ENCODE results near the gene CTCF. TPM values are rescaled to one million over a fixed set of nuclear protein-coding genes. Genes with fewer than 3 reads are reported as not detected.

Gene CTCF
- total and polyA plus RNA-seq, 2 experiments from 2014 or later, result 64.5 to 72.3 TPM

DNA sequence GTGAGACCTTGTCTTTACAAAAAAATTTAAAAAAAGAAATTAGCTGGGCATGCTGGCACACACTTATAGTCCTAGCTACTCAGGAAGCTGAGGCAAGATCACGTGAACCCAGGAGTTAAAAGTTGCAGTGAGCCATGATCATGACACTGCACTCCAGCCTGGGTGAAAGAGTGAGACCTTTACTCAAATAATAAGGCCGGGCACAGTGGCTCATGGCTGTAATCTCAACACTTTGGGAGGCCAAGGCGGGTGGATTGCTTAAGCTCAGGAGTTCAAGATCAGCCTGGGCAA lies 45.2 kb upstream of the CTCF start:
- Histone ChIP-seq H3K4me1 (ENCODE audit: insufficient read depth) (no peaks in the 10 kb centered on the region), H4K20me1 (replicated peaks; ENCODE audit: insufficient read depth) (no peaks in the 10 kb centered on the region), H3K4me3 (no peak overlapping the region), H3F3A (replicated peaks; ENCODE audit: low read depth) (no peaks in the 10 kb centered on the region), H2AFZ (no peak overlapping the region), H3K4me2 (no peak overlapping the region), H3K27me3 (ENCODE audit: insufficient read depth) (peaks cover 22% of the 10 kb centered on the region; the same call in 1 of the 2 replicates), H3K27ac (ENCODE audit: low read depth) (no peak overlapping the region), H3K36me3 (ENCODE audit: insufficient read depth) (no peaks in the 10 kb centered on the region), H3K79me2 (replicated peaks; ENCODE audit: insufficient read depth) (no peaks in the 10 kb centered on the region), H3K9me2 (ENCODE audit: insufficient read depth) (no peaks in the 10 kb centered on the region)
- H3K27ac Mint-ChIP-seq, result no peak overlapping the region
- DNase-seq (ENCODE audit: low spot score) (no peak), ATAC-seq (no peak)
- peaks cover 40% of the 10 kb centered on the region for H3K27me3 Mint-ChIP-seq (ENCODE audit: insufficient read depth, low read depth, poor library complexity)
- H3K4me3 Mint-ChIP-seq, result no peak overlapping the region
- H3K4me1 Mint-ChIP-seq, result no peaks in the 10 kb centered on the region; the same call in 2 of the 3 replicates
- H3K9me3 Mint-ChIP-seq, result no peaks in the 10 kb centered on the region; the same call in 2 of the 3 replicates
- H3K36me3 Mint-ChIP-seq (ENCODE audit: low read depth), result no peaks in the 10 kb centered on the region
- TF ChIP-seq ZNF331 (CRISPR knock-in tag; IDR thresholded peaks at IDR 0.05; ENCODE audit: low read depth) (no peak), ZNF114 (CRISPR knock-in tag; IDR thresholded peaks at IDR 0.05) (no peak)

DNA sequence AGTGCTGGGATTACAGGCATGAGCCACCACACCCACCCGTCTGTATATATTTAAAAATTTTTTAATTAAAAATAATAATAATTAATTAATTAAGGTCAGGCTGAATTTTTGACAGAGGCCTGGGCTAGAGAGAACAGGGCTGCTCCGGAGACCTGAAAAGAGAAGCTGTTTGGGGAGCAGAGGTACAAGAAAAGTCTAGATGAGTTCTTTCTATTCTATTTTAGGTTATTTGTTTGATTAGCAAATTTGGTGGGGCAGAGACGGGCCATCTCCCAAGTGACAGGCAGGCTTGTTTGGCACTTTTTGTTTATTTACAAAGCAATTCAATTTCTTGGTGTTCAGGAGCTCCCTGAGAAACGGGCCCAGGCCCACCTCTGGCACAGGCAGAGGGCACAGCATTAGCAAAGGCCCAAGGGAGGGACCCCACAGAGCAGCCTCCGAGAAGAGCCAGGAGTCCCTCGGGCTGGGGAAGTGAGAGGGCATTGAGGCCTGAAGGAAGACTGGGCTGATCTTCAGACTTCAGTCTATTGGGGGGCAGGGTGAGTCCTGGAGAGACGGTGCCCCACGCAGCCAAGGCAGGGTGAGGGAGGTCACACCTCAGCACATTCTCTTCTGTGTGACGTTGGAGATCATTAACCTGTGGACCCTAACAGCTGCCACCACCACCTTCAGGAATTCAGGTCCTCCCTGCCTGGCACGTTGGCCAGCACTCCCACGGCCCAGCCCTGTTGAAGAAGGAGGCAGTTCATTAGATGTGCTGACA lies 44.5 kb upstream of the CTCF start:
- no peaks in the 10 kb centered on the region; the same call in 2 of the 3 replicates for H3K9me3 Mint-ChIP-seq
- no peak overlapping the region for H3K4me2 ChIP-seq
- H3K4me3 Mint-ChIP-seq, result no peak overlapping the region
- DNase-seq (ENCODE audit: low spot score) (no peak), ATAC-seq (no peak)
- H2AFZ ChIP-seq, result no peak overlapping the region
- TF ChIP-seq, protein P1, sequence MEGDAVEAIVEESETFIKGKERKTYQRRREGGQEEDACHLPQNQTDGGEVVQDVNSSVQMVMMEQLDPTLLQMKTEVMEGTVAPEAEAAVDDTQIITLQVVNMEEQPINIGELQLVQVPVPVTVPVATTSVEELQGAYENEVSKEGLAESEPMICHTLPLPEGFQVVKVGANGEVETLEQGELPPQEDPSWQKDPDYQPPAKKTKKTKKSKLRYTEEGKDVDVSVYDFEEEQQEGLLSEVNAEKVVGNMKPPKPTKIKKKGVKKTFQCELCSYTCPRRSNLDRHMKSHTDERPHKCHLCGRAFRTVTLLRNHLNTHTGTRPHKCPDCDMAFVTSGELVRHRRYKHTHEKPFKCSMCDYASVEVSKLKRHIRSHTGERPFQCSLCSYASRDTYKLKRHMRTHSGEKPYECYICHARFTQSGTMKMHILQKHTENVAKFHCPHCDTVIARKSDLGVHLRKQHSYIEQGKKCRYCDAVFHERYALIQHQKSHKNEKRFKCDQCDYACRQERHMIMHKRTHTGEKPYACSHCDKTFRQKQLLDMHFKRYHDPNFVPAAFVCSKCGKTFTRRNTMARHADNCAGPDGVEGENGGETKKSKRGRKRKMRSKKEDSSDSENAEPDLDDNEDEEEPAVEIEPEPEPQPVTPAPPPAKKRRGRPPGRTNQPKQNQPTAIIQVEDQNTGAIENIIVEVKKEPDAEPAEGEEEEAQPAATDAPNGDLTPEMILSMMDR (conservative IDR thresholded peaks at IDR 0.05; ENCODE audit: low read depth in 2 of 2), result no peak
- TF ChIP-seq, protein P2, sequence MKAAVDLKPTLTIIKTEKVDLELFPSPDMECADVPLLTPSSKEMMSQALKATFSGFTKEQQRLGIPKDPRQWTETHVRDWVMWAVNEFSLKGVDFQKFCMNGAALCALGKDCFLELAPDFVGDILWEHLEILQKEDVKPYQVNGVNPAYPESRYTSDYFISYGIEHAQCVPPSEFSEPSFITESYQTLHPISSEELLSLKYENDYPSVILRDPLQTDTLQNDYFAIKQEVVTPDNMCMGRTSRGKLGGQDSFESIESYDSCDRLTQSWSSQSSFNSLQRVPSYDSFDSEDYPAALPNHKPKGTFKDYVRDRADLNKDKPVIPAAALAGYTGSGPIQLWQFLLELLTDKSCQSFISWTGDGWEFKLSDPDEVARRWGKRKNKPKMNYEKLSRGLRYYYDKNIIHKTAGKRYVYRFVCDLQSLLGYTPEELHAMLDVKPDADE (IDR thresholded peaks at IDR 0.05), result no peak
- TF ChIP-seq JUNB (IDR thresholded peaks at IDR 0.05; ENCODE audit: unreplicated experiment) (no peak), EZH2 (IDR thresholded peaks at IDR 0.05; ENCODE audit: low read depth, unreplicated experiment) (no peak), EZH2phosphoT487 (IDR thresholded peaks at IDR 0.05; ENCODE audit: unreplicated experiment) (no peak), CREB1 (CRISPR knock-in tag; IDR thresholded peaks at IDR 0.05; ENCODE audit: low read depth) (no peak), STAT1 (IDR thresholded peaks at IDR 0.05; ENCODE audit: unreplicated experiment) (no peak), ZNF114 (CRISPR knock-in tag; IDR thresholded peaks at IDR 0.05) (no peak), ZNF331 (CRISPR knock-in tag; IDR thresholded peaks at IDR 0.05; ENCODE audit: low read depth) (no peak)
- TF ChIP-seq, protein P3, sequence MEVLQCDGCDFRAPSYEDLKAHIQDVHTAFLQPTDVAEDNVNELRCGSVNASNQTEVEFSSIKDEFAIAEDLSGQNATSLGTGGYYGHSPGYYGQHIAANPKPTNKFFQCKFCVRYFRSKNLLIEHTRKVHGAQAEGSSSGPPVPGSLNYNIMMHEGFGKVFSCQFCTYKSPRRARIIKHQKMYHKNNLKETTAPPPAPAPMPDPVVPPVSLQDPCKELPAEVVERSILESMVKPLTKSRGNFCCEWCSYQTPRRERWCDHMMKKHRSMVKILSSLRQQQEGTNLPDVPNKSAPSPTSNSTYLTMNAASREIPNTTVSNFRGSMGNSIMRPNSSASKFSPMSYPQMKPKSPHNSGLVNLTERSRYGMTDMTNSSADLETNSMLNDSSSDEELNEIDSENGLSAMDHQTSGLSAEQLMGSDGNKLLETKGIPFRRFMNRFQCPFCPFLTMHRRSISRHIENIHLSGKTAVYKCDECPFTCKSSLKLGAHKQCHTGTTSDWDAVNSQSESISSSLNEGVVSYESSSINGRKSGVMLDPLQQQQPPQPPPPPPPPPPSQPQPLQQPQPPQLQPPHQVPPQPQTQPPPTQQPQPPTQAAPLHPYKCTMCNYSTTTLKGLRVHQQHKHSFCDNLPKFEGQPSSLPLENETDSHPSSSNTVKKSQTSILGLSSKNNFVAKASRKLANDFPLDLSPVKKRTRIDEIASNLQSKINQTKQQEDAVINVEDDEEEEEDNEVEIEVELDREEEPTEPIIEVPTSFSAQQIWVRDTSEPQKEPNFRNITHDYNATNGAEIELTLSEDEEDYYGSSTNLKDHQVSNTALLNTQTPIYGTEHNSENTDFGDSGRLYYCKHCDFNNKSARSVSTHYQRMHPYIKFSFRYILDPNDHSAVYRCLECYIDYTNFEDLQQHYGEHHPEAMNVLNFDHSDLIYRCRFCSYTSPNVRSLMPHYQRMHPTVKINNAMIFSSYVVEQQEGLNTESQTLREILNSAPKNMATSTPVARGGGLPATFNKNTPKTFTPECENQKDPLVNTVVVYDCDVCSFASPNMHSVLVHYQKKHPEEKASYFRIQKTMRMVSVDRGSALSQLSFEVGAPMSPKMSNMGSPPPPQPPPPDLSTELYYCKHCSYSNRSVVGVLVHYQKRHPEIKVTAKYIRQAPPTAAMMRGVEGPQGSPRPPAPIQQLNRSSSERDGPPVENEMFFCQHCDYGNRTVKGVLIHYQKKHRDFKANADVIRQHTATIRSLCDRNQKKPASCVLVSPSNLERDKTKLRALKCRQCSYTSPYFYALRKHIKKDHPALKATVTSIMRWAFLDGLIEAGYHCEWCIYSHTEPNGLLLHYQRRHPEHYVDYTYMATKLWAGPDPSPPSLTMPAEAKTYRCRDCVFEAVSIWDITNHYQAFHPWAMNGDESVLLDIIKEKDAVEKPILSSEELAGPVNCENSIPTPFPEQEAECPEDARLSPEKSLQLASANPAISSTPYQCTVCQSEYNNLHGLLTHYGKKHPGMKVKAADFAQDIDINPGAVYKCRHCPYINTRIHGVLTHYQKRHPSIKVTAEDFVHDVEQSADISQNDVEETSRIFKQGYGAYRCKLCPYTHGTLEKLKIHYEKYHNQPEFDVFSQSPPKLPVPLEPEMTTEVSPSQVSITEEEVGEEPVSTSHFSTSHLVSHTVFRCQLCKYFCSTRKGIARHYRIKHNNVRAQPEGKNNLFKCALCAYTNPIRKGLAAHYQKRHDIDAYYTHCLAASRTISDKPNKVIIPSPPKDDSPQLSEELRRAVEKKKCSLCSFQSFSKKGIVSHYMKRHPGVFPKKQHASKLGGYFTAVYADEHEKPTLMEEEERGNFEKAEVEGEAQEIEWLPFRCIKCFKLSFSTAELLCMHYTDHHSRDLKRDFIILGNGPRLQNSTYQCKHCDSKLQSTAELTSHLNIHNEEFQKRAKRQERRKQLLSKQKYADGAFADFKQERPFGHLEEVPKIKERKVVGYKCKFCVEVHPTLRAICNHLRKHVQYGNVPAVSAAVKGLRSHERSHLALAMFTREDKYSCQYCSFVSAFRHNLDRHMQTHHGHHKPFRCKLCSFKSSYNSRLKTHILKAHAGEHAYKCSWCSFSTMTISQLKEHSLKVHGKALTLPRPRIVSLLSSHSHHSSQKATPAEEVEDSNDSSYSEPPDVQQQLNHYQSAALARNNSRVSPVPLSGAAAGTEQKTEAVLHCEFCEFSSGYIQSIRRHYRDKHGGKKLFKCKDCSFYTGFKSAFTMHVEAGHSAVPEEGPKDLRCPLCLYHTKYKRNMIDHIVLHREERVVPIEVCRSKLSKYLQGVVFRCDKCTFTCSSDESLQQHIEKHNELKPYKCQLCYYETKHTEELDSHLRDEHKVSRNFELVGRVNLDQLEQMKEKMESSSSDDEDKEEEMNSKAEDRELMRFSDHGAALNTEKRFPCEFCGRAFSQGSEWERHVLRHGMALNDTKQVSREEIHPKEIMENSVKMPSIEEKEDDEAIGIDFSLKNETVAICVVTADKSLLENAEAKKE (CRISPR knock-in tag; IDR thresholded peaks at IDR 0.05), result no peak
- no peak overlapping the region for H3K27ac Mint-ChIP-seq
- no peaks in the 10 kb centered on the region for H3K79me2 ChIP-seq (replicated peaks; ENCODE audit: insufficient read depth)
- H3K4me3 ChIP-seq, result no peak overlapping the region
- no peaks in the 10 kb centered on the region for H3K9me2 ChIP-seq (ENCODE audit: insufficient read depth)
- no peaks in the 10 kb centered on the region for H4K20me1 ChIP-seq (replicated peaks; ENCODE audit: insufficient read depth)
- H3F3A ChIP-seq (replicated peaks; ENCODE audit: low read depth), result no peaks in the 10 kb centered on the region
- no peaks in the 10 kb centered on the region for H3K4me1 ChIP-seq (ENCODE audit: insufficient read depth)
- peaks cover 29% of the 10 kb centered on the region for H3K27me3 ChIP-seq (ENCODE audit: insufficient read depth)
- H3K36me3 ChIP-seq (ENCODE audit: insufficient read depth), result no peaks in the 10 kb centered on the region
- no peaks in the 10 kb centered on the region for H3K36me3 Mint-ChIP-seq (ENCODE audit: low read depth)
- H3K27ac ChIP-seq (ENCODE audit: low read depth), result no peak overlapping the region
- peaks cover 43% of the 10 kb centered on the region for H3K27me3 Mint-ChIP-seq (ENCODE audit: insufficient read depth, low read depth, poor library complexity)
- no peaks in the 10 kb centered on the region; the same call in 2 of the 3 replicates for H3K4me1 Mint-ChIP-seq
